Stomach (tissue), 4 donors: Measurements from ENCODE around the gene ELAVL1.

ENCODE experiments used
- EP300 ChIP-seq: sonication (generic); formaldehyde crosslinking; IDR thresholded peaks from one replicate; pipeline ENCODE4 v1.6.1; 2017; ENCODE audit warnings: antibody characterized with exemption
- POLR2A ChIP-seq, 4 donors: fragments of 450-650 bp; IDR thresholded peaks; one replicate each; pipeline ENCODE4 v1.6.1; 2016; ENCODE audit warnings: antibody characterized with exemption in 4 of 4, control low read depth in 2 of 4, mild to moderate bottlenecking in 1 of 4, moderate library complexity in 1 of 4
- POLR2AphosphoS5 ChIP-seq, 3 donors: sonication (generic); formaldehyde crosslinking; IDR thresholded peaks; one replicate each; pipeline ENCODE4 v1.6.1; 2016; ENCODE audit warnings: antibody characterized with exemption in 3 of 3
- TF ChIP-seq, protein P1 (sequence below), 7 experiments: fragments of 450-650 bp in 4 of 7; fragments of 200-600 bp in 3 of 7; sonication (generic) in 3 of 7; IDR thresholded peaks; one replicate each; pipeline ENCODE4 v1.5.1; 2016 to 2019; ENCODE audit warnings: antibody characterized with exemption in 7 of 7, control low read depth in 2 of 7, mild to moderate bottlenecking in 1 of 7

DNA sequence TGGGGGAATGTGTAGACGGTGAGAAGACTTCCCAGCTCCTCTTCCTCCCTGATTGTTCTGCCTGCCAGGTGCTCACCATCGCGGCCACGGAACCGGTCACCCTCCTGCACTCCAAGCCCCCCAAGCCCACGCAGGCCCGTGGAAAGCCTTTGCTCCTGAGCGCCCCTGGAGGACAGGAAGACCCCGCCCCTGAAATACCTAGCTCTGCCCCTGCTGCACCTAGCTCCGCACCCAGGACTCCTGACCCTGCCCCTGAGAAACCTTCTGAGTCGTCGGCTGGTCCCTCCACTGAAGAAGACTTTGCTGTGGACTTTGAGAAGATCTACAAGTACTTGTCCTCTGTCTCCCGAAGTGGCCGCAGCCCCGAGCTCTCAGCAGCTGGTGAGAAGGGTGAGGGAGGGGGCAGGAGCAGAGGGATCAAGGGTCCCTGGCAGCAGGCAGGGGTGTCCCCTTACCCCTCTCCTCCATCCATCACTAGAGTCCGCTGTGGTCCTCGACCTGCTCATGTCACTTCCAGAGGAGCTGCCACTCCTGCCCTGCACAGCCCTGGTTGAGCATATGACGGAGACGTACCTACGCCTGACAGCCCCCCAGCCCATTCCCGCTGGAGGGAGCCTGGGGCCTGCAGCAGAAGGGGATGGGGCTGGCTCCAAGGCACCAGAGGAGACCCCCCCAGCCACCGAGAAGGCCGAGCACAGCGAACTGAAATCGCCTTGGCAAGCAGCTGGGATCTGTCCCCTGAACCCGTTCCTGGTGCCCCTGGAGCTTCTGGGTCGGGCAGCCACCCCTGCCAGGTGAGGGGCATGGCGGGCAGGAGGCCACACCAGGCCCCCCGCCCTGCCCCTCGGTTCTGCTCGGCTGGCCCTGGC is 83.2 kb downstream of the ELAVL1 start:
- TF ChIP-seq, protein P1, sequence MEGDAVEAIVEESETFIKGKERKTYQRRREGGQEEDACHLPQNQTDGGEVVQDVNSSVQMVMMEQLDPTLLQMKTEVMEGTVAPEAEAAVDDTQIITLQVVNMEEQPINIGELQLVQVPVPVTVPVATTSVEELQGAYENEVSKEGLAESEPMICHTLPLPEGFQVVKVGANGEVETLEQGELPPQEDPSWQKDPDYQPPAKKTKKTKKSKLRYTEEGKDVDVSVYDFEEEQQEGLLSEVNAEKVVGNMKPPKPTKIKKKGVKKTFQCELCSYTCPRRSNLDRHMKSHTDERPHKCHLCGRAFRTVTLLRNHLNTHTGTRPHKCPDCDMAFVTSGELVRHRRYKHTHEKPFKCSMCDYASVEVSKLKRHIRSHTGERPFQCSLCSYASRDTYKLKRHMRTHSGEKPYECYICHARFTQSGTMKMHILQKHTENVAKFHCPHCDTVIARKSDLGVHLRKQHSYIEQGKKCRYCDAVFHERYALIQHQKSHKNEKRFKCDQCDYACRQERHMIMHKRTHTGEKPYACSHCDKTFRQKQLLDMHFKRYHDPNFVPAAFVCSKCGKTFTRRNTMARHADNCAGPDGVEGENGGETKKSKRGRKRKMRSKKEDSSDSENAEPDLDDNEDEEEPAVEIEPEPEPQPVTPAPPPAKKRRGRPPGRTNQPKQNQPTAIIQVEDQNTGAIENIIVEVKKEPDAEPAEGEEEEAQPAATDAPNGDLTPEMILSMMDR (IDR thresholded peaks at IDR 0.05), result no peak
- TF ChIP-seq POLR2AphosphoS5 (IDR thresholded peaks at IDR 0.05) (no peak), EP300 (no peak), POLR2A (IDR thresholded peaks at IDR 0.05) (no peak)
